IMR-90 (cell line): Measurements from ENCODE around the gene CEBPG. TPM values are rescaled to one million over a fixed set of nuclear protein-coding genes. Genes with fewer than 3 reads are reported as not detected.
A peak's percentile ranks its signal among the peaks of the same experiment; 100 is the strongest.

ENCODE experiments used
- ATAC-seq: fragments of 200-7000 bp; cut with Tn5 transposase; 2 replicates; pipeline ENCODE4 v1.9.1; 2020; ENCODE audit warnings: low read depth, mild to moderate bottlenecking, moderate library complexity
- BruUV-seq: library from RNA; stranded (reverse); fragments of 400-500 nt; replicated peaks from 2 replicates; lab custom pipeline; 2021; lab: Mats Ljungman, UMichigan
- CTCF ChIA-PET: fragments of 300-600 bp; formaldehyde crosslinking; extraction: SDS; loops from one replicate; lab custom pipeline; 2021; ENCODE audit warnings: antibody characterized with exemption; lab: Yijun Ruan, JAX
- POLR2A ChIA-PET: fragments of 300-600 bp; sonication (Branson Sonifier 250); formaldehyde crosslinking; loops from one replicate; lab custom pipeline; 2022; ENCODE audit warnings: antibody characterized with exemption; ENCODE audit not compliant: unreplicated experiment; lab: Charles Lee
- DNase-seq: peaks from one replicate; pipeline ENCODE4 v3.0.0; 2013
- H2AFZ ChIP-seq: replicated peaks from 2 replicates; pipeline ENCODE3; 2013; ENCODE audit warnings: low read length, mild to moderate bottlenecking; ENCODE audit not compliant: poor library complexity
- H2AK5ac ChIP-seq: 2 replicates; pipeline ENCODE4 v1.6.1; 2013; ENCODE audit warnings: low read depth, low read length, inconsistent platforms
- H2AK9ac ChIP-seq: replicated peaks from 2 replicates; pipeline ENCODE3; 2013; ENCODE audit warnings: mild to moderate bottlenecking, low read depth, low read length, moderate library complexity; ENCODE audit not compliant: poor library complexity
- H2BK120ac ChIP-seq: 2 replicates; pipeline ENCODE4 v1.6.1; 2013; ENCODE audit warnings: low read depth, low read length, inconsistent platforms
- H2BK15ac ChIP-seq: 3 replicates; pipeline ENCODE4 v1.6.1; 2013; ENCODE audit warnings: low read depth, low read length, inconsistent platforms
- H2BK20ac ChIP-seq: 2 replicates; pipeline ENCODE4 v1.6.1; 2013; ENCODE audit warnings: low read depth, mild to moderate bottlenecking, inconsistent platforms, low read length, moderate library complexity
- H2BK5ac ChIP-seq: 2 replicates; pipeline ENCODE4 v1.6.1; 2013; ENCODE audit warnings: mild to moderate bottlenecking, low read depth, low read length, inconsistent platforms; ENCODE audit not compliant: poor library complexity, severe bottlenecking
- H3K14ac ChIP-seq: replicated peaks from 2 replicates; pipeline ENCODE4 v1.6.1; 2013; ENCODE audit warnings: low read depth, low read length, inconsistent platforms
- H3K18ac ChIP-seq: 2 replicates; pipeline ENCODE4 v1.6.1; 2013; ENCODE audit warnings: low read depth, low read length, control low read depth
- H3K23ac ChIP-seq: 2 replicates; pipeline ENCODE4 v1.6.1; 2013; ENCODE audit warnings: low read depth, low read length, inconsistent platforms
- H3K27ac ChIP-seq: 2 replicates; pipeline ENCODE4 v1.5.1; 2013; ENCODE audit warnings: mild to moderate bottlenecking, control low read depth, low read length; ENCODE audit not compliant: insufficient read depth
- H3K27me3 ChIP-seq: 2 replicates; pipeline ENCODE4 v1.6.1; 2013; ENCODE audit warnings: low read length; ENCODE audit not compliant: control insufficient read depth, insufficient read depth
- H3K36me3 ChIP-seq: 2 replicates; pipeline ENCODE4 v1.6.1; 2013; ENCODE audit warnings: low read length, mixed read lengths; ENCODE audit not compliant: control insufficient read depth, insufficient read depth
- H3K4ac ChIP-seq: 2 replicates; pipeline ENCODE4 v1.6.1; 2013; ENCODE audit warnings: low read depth, low read length, inconsistent platforms
- H3K4me1 ChIP-seq: 2 replicates; pipeline ENCODE4 v1.6.1; 2013; ENCODE audit warnings: low read length, mixed read lengths; ENCODE audit not compliant: control insufficient read depth, insufficient read depth
- H3K4me2 ChIP-seq: 2 replicates; pipeline ENCODE4 v1.6.1; 2013; ENCODE audit warnings: low read depth, mild to moderate bottlenecking, control low read depth, low read length, moderate library complexity
- H3K4me3 ChIP-seq: 2 replicates; pipeline ENCODE4 v1.5.1; 2013; ENCODE audit warnings: low read depth, mild to moderate bottlenecking, control low read depth, low read length, moderate library complexity; ENCODE audit not compliant: insufficient read depth
- H3K56ac ChIP-seq: 2 replicates; pipeline ENCODE4 v1.6.1; 2013; ENCODE audit warnings: low read length, inconsistent platforms; ENCODE audit not compliant: insufficient read depth; ENCODE audit errors: extremely low read depth
- H3K79me1 ChIP-seq, 2 experiments: 2 replicates each; pipeline ENCODE4 v1.6.1; 2013; ENCODE audit warnings: low read length in 2 of 2, inconsistent platforms in 1 of 2, low read depth in 1 of 2
- H3K9ac ChIP-seq: 2 replicates; pipeline ENCODE4 v1.6.1; 2013; ENCODE audit warnings: low read depth, low read length, control low read depth
- H3K9me1 ChIP-seq: 2 replicates; pipeline ENCODE4 v1.6.1; 2013; ENCODE audit warnings: low read length, inconsistent platforms; ENCODE audit not compliant: insufficient read depth
- H3K9me3 ChIP-seq: 2 replicates; pipeline ENCODE4 v1.6.1; 2013; ENCODE audit warnings: low read length; ENCODE audit not compliant: control insufficient read depth, insufficient read depth
- H4K20me1 ChIP-seq: 2 replicates; pipeline ENCODE4 v1.6.1; 2013; ENCODE audit warnings: low read length, inconsistent platforms; ENCODE audit not compliant: insufficient read depth
- H4K5ac ChIP-seq: 2 replicates; pipeline ENCODE4 v1.6.1; 2013; ENCODE audit warnings: mild to moderate bottlenecking, low read depth, low read length, control low read depth
- H4K8ac ChIP-seq, 2 experiments: 2 replicates each; pipeline ENCODE4 v1.6.1; 2013; ENCODE audit warnings: low read depth in 2 of 2, low read length in 2 of 2, control low read depth in 1 of 2, inconsistent platforms in 1 of 2
- H4K91ac ChIP-seq: 2 replicates; pipeline ENCODE4 v1.6.1; 2013; ENCODE audit warnings: low read depth, low read length, inconsistent platforms; ENCODE audit not compliant: insufficient read depth
- BHLHE40 ChIP-seq: fragments of 150-350 bp; IDR thresholded peaks from 2 replicates; pipeline ENCODE4 v1.6.1; 2016; ENCODE audit warnings: mild to moderate bottlenecking, low read depth, low read length
- CEBPB ChIP-seq: IDR thresholded peaks from 2 replicates; pipeline ENCODE4 v1.6.1; 2012; ENCODE audit warnings: low read depth, low read length, improper control_type of control experiment
- MXI1 ChIP-seq: IDR thresholded peaks from 2 replicates; pipeline ENCODE4 v1.6.1; 2012; ENCODE audit warnings: low read depth, mild to moderate bottlenecking, low read length, moderate library complexity, borderline replicate concordance
- NFE2L2 ChIP-seq: fragments of 150-350 bp; IDR thresholded peaks from 2 replicates; pipeline ENCODE4 v1.6.1; 2016; ENCODE audit warnings: low read depth, mild to moderate bottlenecking, low read length
- POLR2A ChIP-seq: IDR thresholded peaks from 2 replicates; pipeline ENCODE4 v1.6.1; 2012; ENCODE audit warnings: mild to moderate bottlenecking, low read depth, low read length
- RAD21 ChIP-seq: IDR thresholded peaks from 2 replicates; pipeline ENCODE4 v1.6.1; 2012; ENCODE audit warnings: low read length, improper control_type of control experiment
- RFX5 ChIP-seq: IDR thresholded peaks from 2 replicates; pipeline ENCODE4 v1.8.0; 2012; ENCODE audit warnings: low read depth, mild to moderate bottlenecking, low read length, moderate library complexity
- WGBS, 2 experiments: methylation state at CpG; one replicate each; pipeline versions ENCODE4 v1.1.5 to v1.1.7; 2013; ENCODE audit warnings: missing lambda C conversion rate in 2 of 2; ENCODE audit not compliant: insufficient read length in 1 of 2; ENCODE audit errors: extremely low coverage in 2 of 2; 5-methylcytosine and 5-hydroxymethylcytosine counted together
- dilution Hi-C: fragments of 300-500 bp; cut with HindIII; formaldehyde crosslinking; loops from one replicate; pipeline ENCODE4 v1.14.3; 2018; ENCODE audit warnings: low sequenced_read_pairs; ENCODE audit not compliant: unreplicated experiment
- in situ Hi-C: fragments of 300-500 bp; cut with MboI; formaldehyde crosslinking; loops from 3 replicates; pipeline ENCODE4 v1.14.3; 2019; ENCODE audit warnings: low sequenced_read_pairs, inconsistent platforms, mixed read lengths
- intact Hi-C: fragments of 100-400 bp; cut with micrococcal nuclease; formaldehyde crosslinking; loops from 2 replicates; pipeline ENCODE4 v1.10.0; 2022
- polyA plus RNA-seq, 3 experiments: library from polyadenylated mRNA; depleted of rRNA; stranded (reverse); fragments of >200 nt; gene quantifications; 2 replicates each; pipeline ENCODE4 v1.2.3, GENCODE V29; 2012; ENCODE audit warnings: low replicate concordance in 1 of 3
- total RNA-seq: library from RNA; depleted of rRNA; stranded (reverse); fragments of >200 nt; gene quantifications from 2 replicates; pipeline ENCODE4 v1.2.3, GENCODE V29; 2012
- TF ChIP-seq, protein P1 (sequence below): fragments of 150-350 bp; IDR thresholded peaks from 2 replicates; pipeline ENCODE4 v1.6.1; 2016; ENCODE audit warnings: low read depth, mild to moderate bottlenecking, low read length, moderate library complexity, borderline replicate concordance

Gene CEBPG
- total and polyA plus RNA-seq, 2 of the 4 experiments (the other 2 are of a cell fraction), result 9.2 to 14.3 TPM

DNA sequence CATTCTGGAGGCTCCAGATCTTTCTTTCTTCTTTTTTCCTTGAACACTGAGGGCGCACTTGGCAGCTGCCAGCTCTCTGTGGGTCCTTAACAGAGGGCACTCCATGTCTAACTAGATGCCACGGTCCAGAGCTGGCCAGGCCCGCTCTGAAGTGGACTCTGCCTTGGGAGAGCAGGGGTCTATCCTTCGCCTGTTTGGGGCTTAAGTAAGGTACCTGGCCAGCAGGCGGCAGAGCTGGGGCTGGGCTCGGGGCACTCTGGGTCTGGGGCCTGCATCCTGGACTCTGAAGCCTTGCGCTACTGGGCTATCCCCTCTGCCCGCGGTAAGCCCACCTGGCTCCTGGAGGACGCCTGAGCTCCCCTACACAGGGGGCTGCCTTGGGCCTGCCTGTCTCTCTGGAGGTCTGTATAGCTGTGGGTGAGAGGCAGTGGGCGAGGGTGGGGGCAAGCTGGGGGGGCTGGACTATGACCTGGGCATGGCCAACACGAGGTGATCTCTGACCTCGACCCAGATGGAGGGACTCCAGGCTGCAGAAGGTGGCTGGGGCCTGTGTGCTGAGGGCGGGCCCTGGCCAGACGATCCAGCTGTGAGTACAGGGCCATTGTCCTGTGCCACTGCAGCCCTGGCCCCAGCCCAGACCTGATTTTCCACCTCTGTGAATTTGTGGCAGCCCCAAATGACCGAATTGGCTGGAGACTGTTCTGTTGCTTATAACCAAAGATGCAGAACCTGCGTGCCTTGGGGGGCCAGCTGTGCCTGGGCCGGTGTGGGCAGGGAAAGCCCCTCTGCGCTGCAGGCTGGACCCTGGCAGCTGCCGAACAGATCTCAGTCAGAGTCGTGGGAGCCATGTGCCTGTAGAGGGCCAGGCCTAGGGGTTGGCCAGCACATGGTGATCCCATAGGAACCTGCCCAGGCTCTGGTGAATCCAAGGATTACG, 26.5 kb downstream of the CEBPG start:
- no peak overlapping the region for H3K27ac ChIP-seq
- intact Hi-C loops, result no loop called here
- dilution Hi-C loops, result no loop called here

More for the DNA sequence above, 26.5 kb downstream of the CEBPG start:
- H3K79me1 ChIP-seq, result peaks cover 0 to 3% of the 10 kb centered on the region in 2 experiments; a peak in 1 of 4 replicates
- no peak overlapping the region for H3K4me2 ChIP-seq
- no peak overlapping the region for H3K56ac ChIP-seq
- H3K4ac ChIP-seq, result no peak overlapping the region
- 81% methylated on average over 12 of the region's 22 CpGs; no CpG with 5 or more reads in 1 of the 2 experiments for WGBS, 2 experiments
- H3K4me1 ChIP-seq, result peaks cover 12% of the 10 kb centered on the region
- no peak overlapping the region for H2AK5ac ChIP-seq
- no peak overlapping the region for H4K8ac ChIP-seq
- H4K5ac ChIP-seq, result no peak overlapping the region
- H2AK9ac ChIP-seq, result peak overlapping the region; percentile 9
- no peak for ATAC-seq
- TF ChIP-seq POLR2A (no peak), CEBPB (no peak), BHLHE40 (no peak), NFE2L2 (no peak), MXI1 (no peak), RAD21 (no peak), RFX5 (no peak)
- TF ChIP-seq, protein P1, sequence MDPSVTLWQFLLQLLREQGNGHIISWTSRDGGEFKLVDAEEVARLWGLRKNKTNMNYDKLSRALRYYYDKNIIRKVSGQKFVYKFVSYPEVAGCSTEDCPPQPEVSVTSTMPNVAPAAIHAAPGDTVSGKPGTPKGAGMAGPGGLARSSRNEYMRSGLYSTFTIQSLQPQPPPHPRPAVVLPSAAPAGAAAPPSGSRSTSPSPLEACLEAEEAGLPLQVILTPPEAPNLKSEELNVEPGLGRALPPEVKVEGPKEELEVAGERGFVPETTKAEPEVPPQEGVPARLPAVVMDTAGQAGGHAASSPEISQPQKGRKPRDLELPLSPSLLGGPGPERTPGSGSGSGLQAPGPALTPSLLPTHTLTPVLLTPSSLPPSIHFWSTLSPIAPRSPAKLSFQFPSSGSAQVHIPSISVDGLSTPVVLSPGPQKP, result no peak
- H2BK20ac ChIP-seq, result no peak overlapping the region
- in situ Hi-C loops, result no loop called here
- H3K9me3 ChIP-seq, result no peaks in the 10 kb centered on the region
- CTCF ChIA-PET, result no interaction called here
- H3K4me3 ChIP-seq, result no peak overlapping the region
- BruUV-seq, result no TSS peak
- H4K20me1 ChIP-seq, result peaks cover 11% of the 10 kb centered on the region; the same call in 1 of the 2 replicates
- no peak overlapping the region for H2BK120ac ChIP-seq
- no peak overlapping the region for H3K9ac ChIP-seq
- H3K18ac ChIP-seq, result no peak overlapping the region
- peaks cover 3% of the 10 kb centered on the region; the same call in 1 of the 2 replicates for H3K9me1 ChIP-seq
- no peaks in the 10 kb centered on the region for H3K36me3 ChIP-seq
- H2BK5ac ChIP-seq, result no peak overlapping the region
- no peak overlapping the region for H2BK15ac ChIP-seq
- no peak overlapping the region for H3K23ac ChIP-seq
- H3K27me3 ChIP-seq, result no peaks in the 10 kb centered on the region
- H3K14ac ChIP-seq, result no peak overlapping the region
- POLR2A ChIA-PET, result no interaction called here
- H2AFZ ChIP-seq, result no peak overlapping the region
- no peak overlapping the region for H4K91ac ChIP-seq
- DNase-seq, result no peak
